Measurements from ENCODE around the gene TIGD3. TPM values are rescaled to one million over a fixed set of nuclear protein-coding genes. Genes with fewer than 3 reads are reported as not detected.

TIGD3 gene
- polyA plus RNA-seq, 1 donor (not counting 4 experiments of a cell fraction or from before 2014, with no cell fraction given), result not detected

DNA sequence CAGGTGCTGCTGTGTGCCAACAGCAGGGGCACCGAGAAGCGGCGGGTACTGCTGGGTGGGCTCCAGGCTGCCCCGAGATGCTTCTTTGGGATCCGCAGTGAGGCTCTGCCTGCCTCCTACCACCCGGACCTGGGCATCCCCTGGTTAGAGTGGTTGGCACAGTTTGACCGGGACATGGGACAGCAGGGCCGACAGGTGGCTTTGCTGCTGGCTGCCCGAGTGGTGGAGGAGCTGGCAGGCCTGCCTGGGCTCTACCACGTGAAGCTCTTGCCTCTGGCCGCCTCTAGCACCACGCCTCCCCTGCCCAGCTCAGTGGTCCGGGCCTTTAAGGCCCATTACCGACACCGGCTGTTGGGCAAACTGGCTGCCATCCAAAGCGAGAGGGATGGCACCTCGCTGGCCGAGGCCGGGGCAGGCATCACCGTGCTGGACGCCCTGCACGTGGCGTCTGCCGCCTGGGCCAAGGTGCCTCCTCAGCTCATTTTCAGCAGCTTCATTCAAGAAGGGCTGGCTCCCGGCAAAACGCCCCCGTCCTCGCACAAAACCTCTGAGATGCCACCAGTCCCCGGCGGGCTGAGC, 1.9 kb downstream of the TIGD3 start:
- DNase-seq (ENCODE audit: low read depth, low spot score) (no peak), FAIRE-seq (no peak)
- Histone ChIP-seq H3K9me1 (ENCODE audit: control insufficient read depth, extremely low read depth, insufficient read depth, low read length) (no peaks in the 10 kb centered on the region), H3K4me1 (ENCODE audit: control insufficient read depth, extremely low read depth, insufficient read depth, low read length) (peaks cover 12% of the 10 kb centered on the region), H3K36me3 (ENCODE audit: control insufficient read depth in 2 of 2, extremely low read depth in 1 of 2, insufficient read depth in 2 of 2, low read length in 2 of 2) (peaks cover 3 to 7% of the 10 kb centered on the region in 2 experiments), H3K27me3 (ENCODE audit: control insufficient read depth, extremely low read depth, insufficient read depth, low read length) (peaks cover 19% of the 10 kb centered on the region), H3K9me3 (ENCODE audit: control insufficient read depth, low read depth, low read length) (no peaks in the 10 kb centered on the region), H4K20me1 (ENCODE audit: control insufficient read depth, extremely low read depth, insufficient read depth, low read length) (peaks cover 2% of the 10 kb centered on the region), H3K27ac (ENCODE audit: control insufficient read depth, insufficient read depth, low read length) (no peak overlapping the region), H3K79me2 (ENCODE audit: control insufficient read depth, insufficient read depth, low read length) (no peaks in the 10 kb centered on the region), H3K9ac (ENCODE audit: control insufficient read depth, extremely low read depth, insufficient read depth, low read length) (no peak overlapping the region), H2AFZ (ENCODE audit: control insufficient read depth, low read length) (no peak overlapping the region), H3K4me3 (ENCODE audit: control insufficient read depth in 2 of 3, extremely low read depth in 1 of 3, insufficient read depth in 2 of 3, low read depth in 1 of 3, low read length in 3 of 3) (no peak overlapping the region), H3K4me2 (ENCODE audit: control insufficient read depth, extremely low read depth, insufficient read depth, low read depth, low read length) (no peak overlapping the region)
- no peak for TF ChIP-seq CTCF (optimal IDR thresholded peaks at IDR 0.05 in 1 of 3, IDR thresholded peaks at IDR 0.05 in 1 of 3, conservative IDR thresholded peaks at IDR 0.05 in 1 of 3; ENCODE audit: extremely low read depth in 1 of 3, insufficient read depth in 2 of 3, low read length in 3 of 3)
- TF ChIP-seq EZH2 (IDR thresholded peaks at IDR 0.05; ENCODE audit: low read length), result no peak
- dilution Hi-C loops (cut with MboI; ENCODE audit: extremely low pct_ligation_motif_present, low sequenced_read_pairs), result no loop called here

- H4K20me1 ChIP-seq (ENCODE audit: control insufficient read depth, extremely low read depth, insufficient read depth, low read length), result peaks cover 2% of the 10 kb centered on the region
- dilution Hi-C loops (cut with MboI; ENCODE audit: extremely low pct_ligation_motif_present, low sequenced_read_pairs), result no loop called here
- H3K9me3 ChIP-seq (ENCODE audit: control insufficient read depth, low read depth, low read length), result no peaks in the 10 kb centered on the region
- H3K27ac ChIP-seq (ENCODE audit: control insufficient read depth, insufficient read depth, low read length), result no peak overlapping the region
- no peak overlapping the region for H2AFZ ChIP-seq (ENCODE audit: control insufficient read depth, low read length)
- H3K9ac ChIP-seq (ENCODE audit: control insufficient read depth, extremely low read depth, insufficient read depth, low read length), result no peak overlapping the region
- peaks cover 12% of the 10 kb centered on the region for H3K4me1 ChIP-seq (ENCODE audit: control insufficient read depth, extremely low read depth, insufficient read depth, low read length)
- H3K4me2 ChIP-seq (ENCODE audit: control insufficient read depth, extremely low read depth, insufficient read depth, low read depth, low read length), result no peak overlapping the region
- no peaks in the 10 kb centered on the region for H3K79me2 ChIP-seq (ENCODE audit: control insufficient read depth, insufficient read depth, low read length)
- H3K9me1 ChIP-seq (ENCODE audit: control insufficient read depth, extremely low read depth, insufficient read depth, low read length), result no peaks in the 10 kb centered on the region
- FAIRE-seq (no peak), DNase-seq (ENCODE audit: low read depth, low spot score) (no peak)
- no peak for TF ChIP-seq EZH2 (IDR thresholded peaks at IDR 0.05; ENCODE audit: low read length)
- no peak for TF ChIP-seq CTCF (optimal IDR thresholded peaks at IDR 0.05 in 1 of 3, IDR thresholded peaks at IDR 0.05 in 1 of 3, conservative IDR thresholded peaks at IDR 0.05 in 1 of 3; ENCODE audit: extremely low read depth in 1 of 3, insufficient read depth in 2 of 3, low read length in 3 of 3)
- H3K4me3 ChIP-seq (ENCODE audit: control insufficient read depth in 2 of 3, extremely low read depth in 1 of 3, insufficient read depth in 2 of 3, low read depth in 1 of 3, low read length in 3 of 3), result no peak overlapping the region
- no peaks in the 10 kb centered on the region for H3K36me3 ChIP-seq (ENCODE audit: control insufficient read depth in 2 of 2, extremely low read depth in 1 of 2, insufficient read depth in 2 of 2, low read length in 2 of 2)
- peaks cover 19% of the 10 kb centered on the region for H3K27me3 ChIP-seq (ENCODE audit: control insufficient read depth, extremely low read depth, insufficient read depth, low read length)
Measured at GRCh38 chr11:65357856-65358356, 3.4 kb downstream of the TIGD3 start.
